ENCODE measurements around the gene CCDC154.
A peak's percentile ranks its signal among the peaks of the same experiment; 100 is the strongest.

DNA sequence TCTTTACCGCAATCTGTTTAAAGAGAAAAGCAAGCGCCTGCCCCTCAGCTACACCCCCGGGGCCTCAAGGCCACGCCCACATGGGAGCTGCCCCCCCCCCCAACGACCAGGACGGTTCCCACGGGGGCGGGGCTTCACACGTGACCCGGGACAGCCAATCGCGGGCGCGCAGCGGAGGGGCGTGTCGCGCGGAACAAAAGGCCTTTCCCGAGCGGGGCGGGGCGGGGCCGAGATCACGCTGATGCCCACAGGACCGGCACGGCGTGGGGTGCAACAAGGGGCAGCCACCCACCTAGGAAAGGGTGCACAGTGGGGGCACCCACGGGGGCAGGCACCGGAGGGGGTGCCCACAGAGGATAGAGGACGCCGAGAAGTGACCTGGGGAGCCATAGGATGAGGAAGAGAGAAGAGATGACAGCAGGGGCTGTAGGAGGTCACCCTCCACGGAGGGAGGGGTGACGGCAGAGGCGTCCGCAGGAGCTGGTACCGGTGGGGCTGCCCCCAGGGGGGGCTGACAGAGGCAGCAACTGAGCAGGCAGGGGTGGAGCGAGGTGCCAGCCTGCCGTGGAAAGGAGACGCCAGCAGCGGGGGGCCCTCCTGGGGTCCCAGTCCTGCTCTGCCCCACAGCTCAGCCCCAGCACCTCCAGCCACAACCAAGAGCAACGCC is 36.1 kb downstream of the CCDC154 start:
- TF ChIP-seq, protein P1, sequence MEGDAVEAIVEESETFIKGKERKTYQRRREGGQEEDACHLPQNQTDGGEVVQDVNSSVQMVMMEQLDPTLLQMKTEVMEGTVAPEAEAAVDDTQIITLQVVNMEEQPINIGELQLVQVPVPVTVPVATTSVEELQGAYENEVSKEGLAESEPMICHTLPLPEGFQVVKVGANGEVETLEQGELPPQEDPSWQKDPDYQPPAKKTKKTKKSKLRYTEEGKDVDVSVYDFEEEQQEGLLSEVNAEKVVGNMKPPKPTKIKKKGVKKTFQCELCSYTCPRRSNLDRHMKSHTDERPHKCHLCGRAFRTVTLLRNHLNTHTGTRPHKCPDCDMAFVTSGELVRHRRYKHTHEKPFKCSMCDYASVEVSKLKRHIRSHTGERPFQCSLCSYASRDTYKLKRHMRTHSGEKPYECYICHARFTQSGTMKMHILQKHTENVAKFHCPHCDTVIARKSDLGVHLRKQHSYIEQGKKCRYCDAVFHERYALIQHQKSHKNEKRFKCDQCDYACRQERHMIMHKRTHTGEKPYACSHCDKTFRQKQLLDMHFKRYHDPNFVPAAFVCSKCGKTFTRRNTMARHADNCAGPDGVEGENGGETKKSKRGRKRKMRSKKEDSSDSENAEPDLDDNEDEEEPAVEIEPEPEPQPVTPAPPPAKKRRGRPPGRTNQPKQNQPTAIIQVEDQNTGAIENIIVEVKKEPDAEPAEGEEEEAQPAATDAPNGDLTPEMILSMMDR (IDR thresholded peaks at IDR 0.05), result no peak
- peak in 1 of 2 donors; percentile 20 for TF ChIP-seq POLR2A (IDR thresholded peaks at IDR 0.05)

All from uterus (tissue), 2 donors.